Measurements from ENCODE around the gene CDKN2B. TPM values are rescaled to one million over a fixed set of nuclear protein-coding genes. Genes with fewer than 3 reads are reported as not detected.

Gene CDKN2B
- total RNA-seq, 4 donors from 2014 or later: 9.9 to 14.6 (median 12.2) TPM

GRCh38 chr9:21974343-21974721, 34.8 kb downstream of the CDKN2B start:
- Histone ChIP-seq H3K4me3 (peak overlapping the region; percentile 43 to 57 (median 46)), H3K27me3 (peaks cover 25 to 100% (median 82%) of the 10 kb centered on the region in 4 donors), H3K4me1 (peaks cover 13 to 30% (median 26%) of the 10 kb centered on the region in 4 donors), H3K36me3 (no peaks in the 10 kb centered on the region), H3K9me3 (no peaks in the 10 kb centered on the region), H3K27ac (replicated peaks in 1 of 4) (no peak overlapping the region)
- intact Hi-C loops (cut with DNase I): no loop called here
- no peak for TF ChIP-seq EP300 (IDR thresholded peaks at IDR 0.05)
- TF ChIP-seq CTCF (IDR thresholded peaks at IDR 0.05): no peak
- DNase-seq (ENCODE audit: extremely low spot score): no peak
- WGBS: 3% methylated on average over 21 of the region's 21 CpGs

- no peak overlapping the region for H3K27ac ChIP-seq (replicated peaks in 1 of 4)
- no peak overlapping the region for H3K4me3 ChIP-seq
- H3K36me3 ChIP-seq: no peaks in the 10 kb centered on the region
- H3K9me3 ChIP-seq: no peaks in the 10 kb centered on the region
- peaks cover 13 to 41% (median 38%) of the 10 kb centered on the region in 4 donors for H3K4me1 ChIP-seq
- no peak for TF ChIP-seq POLR2A (IDR thresholded peaks at IDR 0.05; ENCODE audit: low read depth)
- no peak for TF ChIP-seq EP300 (IDR thresholded peaks at IDR 0.05)
- no peak for TF ChIP-seq POLR2AphosphoS5 (IDR thresholded peaks at IDR 0.05)
- no peak for TF ChIP-seq CTCF (IDR thresholded peaks at IDR 0.05)
- peaks cover 25 to 100% (median 97%) of the 10 kb centered on the region in 4 donors for H3K27me3 ChIP-seq
- DNase-seq (ENCODE audit: extremely low spot score): no peak
- intact Hi-C loops (cut with DNase I): no loop called here
Observed at GRCh38 chr9:21972361-21972760, 36.7 kb downstream of the CDKN2B start.

GRCh38 chr9:21970800-21971640, 38.1 kb downstream of the CDKN2B start:
- Histone ChIP-seq H3K36me3 (no peaks in the 10 kb centered on the region), H3K9me3 (no peaks in the 10 kb centered on the region), H3K27ac (replicated peaks in 1 of 4) (no peak overlapping the region), H3K4me1 (peaks cover 13 to 46% (median 41%) of the 10 kb centered on the region in 4 donors), H3K4me3 (no peak overlapping the region), H3K27me3 (peaks cover 25 to 100% (median 99%) of the 10 kb centered on the region in 4 donors)
- TF ChIP-seq EP300 (IDR thresholded peaks at IDR 0.05) (no peak), POLR2AphosphoS5 (IDR thresholded peaks at IDR 0.05) (no peak)
- WGBS: 14% methylated on average over 11 of the region's 45 CpGs
- intact Hi-C loops (cut with DNase I): no loop called here
- DNase-seq (ENCODE audit: extremely low spot score): no peak

GRCh38 chr9:21969951-21970799, 38.9 kb downstream of the CDKN2B start:
- Histone ChIP-seq H3K36me3 (no peaks in the 10 kb centered on the region), H3K4me3 (no peak overlapping the region), H3K27me3 (peaks cover 25 to 100% (median 98%) of the 10 kb centered on the region in 4 donors), H3K27ac (replicated peaks in 1 of 4) (no peak overlapping the region), H3K4me1 (peaks cover 16 to 49% (median 43%) of the 10 kb centered on the region in 4 donors), H3K9me3 (no peaks in the 10 kb centered on the region)
- WGBS: 28% methylated on average over 24 of the region's 24 CpGs
- no peak for TF ChIP-seq EP300 (IDR thresholded peaks at IDR 0.05)
- TF ChIP-seq CTCF (IDR thresholded peaks at IDR 0.05): no peak
- no peak for TF ChIP-seq POLR2A (IDR thresholded peaks at IDR 0.05; ENCODE audit: low read depth)
- no peak for TF ChIP-seq POLR2AphosphoS5 (IDR thresholded peaks at IDR 0.05)
- intact Hi-C loops (cut with DNase I): no loop called here
- no peak for DNase-seq (ENCODE audit: extremely low spot score)
